Neuron (in vitro differentiated cells): ENCODE measurements around the gene ANKRD44.
"Not testable (repeated sequence)": the region's sequence is repeated elsewhere in the genome, so short reads cannot be mapped to it uniquely, and the experiment has no call there.

Experiments used
- H2AFZ ChIP-seq: one replicate; pipeline ENCODE4 v1.6.1; 2013; ENCODE audit warnings: low read depth, mild to moderate bottlenecking, inconsistent platforms, low read length, moderate library complexity
- H3K27me3 ChIP-seq: one replicate; pipeline ENCODE4 v1.6.1; 2013; ENCODE audit warnings: low read length; ENCODE audit not compliant: insufficient read depth
- H3K36me3 ChIP-seq: one replicate; pipeline ENCODE4 v1.6.1; 2013; ENCODE audit warnings: low read length; ENCODE audit not compliant: insufficient read depth
- H3K4me1 ChIP-seq: one replicate; pipeline ENCODE4 v1.6.1; 2013; ENCODE audit warnings: low read length; ENCODE audit not compliant: insufficient read depth
- H3K4me3 ChIP-seq: 2 replicates; pipeline ENCODE4 v1.5.1; 2013; ENCODE audit warnings: mild to moderate bottlenecking, low read length, moderate library complexity
- H3K9me3 ChIP-seq: one replicate; pipeline ENCODE4 v1.6.1; 2013; ENCODE audit warnings: low read length

Gene ANKRD44

GRCh38 chr2:197310271-197310985, at the start of gene ANKRD44:
ANKRD44 (minus strand) TSS chr2:197310780; CDS start chr2:197310604, 176 bp downstream.
- Histone ChIP-seq H3K4me1 (peaks cover 7% of the 10 kb centered on the region), H3K4me3 (peak within 1 kb of the TSS; percentile 56), H2AFZ (peak within 1 kb of the TSS; percentile 58), H3K9me3 (no peaks in the 10 kb centered on the region), H3K36me3 (no peaks in the 10 kb centered on the region), H3K27me3 (peaks cover 37% of the 10 kb centered on the region)

DNA sequence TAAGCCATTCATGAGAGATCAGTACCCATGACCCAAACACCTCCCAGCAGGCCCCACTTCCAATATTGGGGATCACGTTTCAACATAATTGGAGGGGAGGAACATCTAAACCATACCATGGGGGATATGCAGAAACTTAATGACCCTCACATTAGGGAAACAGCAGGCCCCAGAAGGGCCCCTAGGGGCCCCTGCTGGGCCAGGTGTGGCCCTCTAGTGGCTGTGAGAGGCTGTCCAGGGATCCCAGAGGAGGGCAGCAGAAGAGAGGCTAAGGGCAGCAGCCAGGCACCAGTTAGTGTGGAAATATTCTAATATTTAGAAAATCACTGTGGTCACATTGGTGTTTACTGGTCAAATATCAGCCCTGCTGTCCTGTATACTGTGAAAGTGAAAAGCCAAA, 49.3 kb upstream of the ANKRD44 start:
- H3K4me3 ChIP-seq: no peak overlapping the region
- H2AFZ ChIP-seq: no peak overlapping the region
- H3K9me3 ChIP-seq: no peaks in the 10 kb centered on the region
- no peaks in the 10 kb centered on the region for H3K36me3 ChIP-seq
- H3K27me3 ChIP-seq: peaks cover 2% of the 10 kb centered on the region
- no peaks in the 10 kb centered on the region for H3K4me1 ChIP-seq

GRCh38 chr2:197358931-197359330, 48.4 kb upstream of the ANKRD44 start:
- no peak overlapping the region for H2AFZ ChIP-seq
- H3K27me3 ChIP-seq: no peaks in the 10 kb centered on the region
- no peaks in the 10 kb centered on the region for H3K4me1 ChIP-seq
- no peaks in the 10 kb centered on the region for H3K9me3 ChIP-seq
- no peak overlapping the region for H3K4me3 ChIP-seq
- no peaks in the 10 kb centered on the region for H3K36me3 ChIP-seq

DNA sequence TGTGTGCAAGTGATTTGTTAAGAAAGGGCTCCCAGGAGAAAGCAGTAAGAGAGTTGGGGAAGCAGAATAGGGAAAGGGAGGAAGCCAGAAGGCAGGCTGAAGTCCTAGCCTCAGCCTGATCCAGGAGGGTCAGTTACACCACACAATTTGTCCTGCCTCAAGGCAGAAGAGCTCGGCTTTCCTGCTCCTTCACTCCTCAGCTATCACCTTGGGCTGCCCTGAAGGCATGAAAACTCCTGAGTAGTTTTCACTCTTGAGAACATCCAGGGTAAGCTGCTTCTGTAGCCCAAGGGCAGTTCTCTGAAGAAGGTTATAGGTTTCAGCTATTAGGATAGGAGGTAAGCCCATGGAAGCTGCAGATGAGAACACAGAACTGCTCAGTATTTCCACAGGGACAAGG, 47.4 kb upstream of the ANKRD44 start:
- no peaks in the 10 kb centered on the region for H3K27me3 ChIP-seq
- H3K36me3 ChIP-seq: no peaks in the 10 kb centered on the region
- no peaks in the 10 kb centered on the region for H3K4me1 ChIP-seq
- no peak overlapping the region for H3K4me3 ChIP-seq
- no peaks in the 10 kb centered on the region for H3K9me3 ChIP-seq
- no peak overlapping the region for H2AFZ ChIP-seq

DNA sequence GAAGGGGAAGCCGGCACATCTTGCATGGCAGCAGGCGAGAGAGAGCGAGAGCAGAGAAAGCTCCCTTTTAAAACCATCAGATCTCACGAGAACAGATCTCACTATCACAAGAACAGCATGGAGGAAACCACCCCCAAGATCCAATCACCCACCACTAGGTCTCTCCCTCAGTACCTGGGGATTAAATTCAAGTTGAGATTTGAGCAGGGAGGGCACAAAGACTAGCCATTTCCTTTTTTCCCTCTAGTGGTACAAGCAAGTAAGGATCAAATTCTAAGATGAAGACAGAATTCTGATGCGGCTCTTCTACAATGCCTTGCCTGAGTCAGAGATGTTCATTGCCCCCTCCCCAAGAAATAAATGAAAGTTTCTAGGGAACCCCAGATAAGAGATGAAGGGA, 45.6 kb upstream of the ANKRD44 start:
- Histone ChIP-seq H3K36me3 (no peaks in the 10 kb centered on the region), H3K4me3 (no peak overlapping the region), H3K4me1 (no peaks in the 10 kb centered on the region), H3K9me3 (no peaks in the 10 kb centered on the region), H2AFZ (no peak overlapping the region), H3K27me3 (no peaks in the 10 kb centered on the region)

DNA sequence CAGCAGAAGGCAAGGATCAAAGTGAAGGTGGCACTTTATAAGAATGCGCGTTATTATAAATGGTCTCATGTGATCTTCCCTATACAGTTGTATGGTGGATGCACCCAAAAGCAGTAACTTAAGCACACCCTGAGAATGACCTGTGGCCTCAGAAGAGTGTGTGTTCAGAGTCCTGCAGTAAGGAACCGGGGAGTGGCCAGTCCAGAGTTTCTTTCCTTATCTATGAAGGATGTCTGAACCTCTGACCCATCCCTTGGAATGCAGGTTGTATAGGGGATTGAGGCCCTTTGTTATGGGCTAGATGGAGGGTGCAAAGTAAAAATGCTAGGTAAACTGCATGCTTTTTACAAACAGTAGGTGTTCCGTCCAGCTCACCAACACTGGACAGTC, 43.6 kb upstream of the ANKRD44 start:
- Histone ChIP-seq H2AFZ (no peak overlapping the region), H3K4me3 (no peak overlapping the region), H3K27me3 (no peaks in the 10 kb centered on the region), H3K9me3 (no peaks in the 10 kb centered on the region), H3K4me1 (no peaks in the 10 kb centered on the region), H3K36me3 (no peaks in the 10 kb centered on the region)

DNA sequence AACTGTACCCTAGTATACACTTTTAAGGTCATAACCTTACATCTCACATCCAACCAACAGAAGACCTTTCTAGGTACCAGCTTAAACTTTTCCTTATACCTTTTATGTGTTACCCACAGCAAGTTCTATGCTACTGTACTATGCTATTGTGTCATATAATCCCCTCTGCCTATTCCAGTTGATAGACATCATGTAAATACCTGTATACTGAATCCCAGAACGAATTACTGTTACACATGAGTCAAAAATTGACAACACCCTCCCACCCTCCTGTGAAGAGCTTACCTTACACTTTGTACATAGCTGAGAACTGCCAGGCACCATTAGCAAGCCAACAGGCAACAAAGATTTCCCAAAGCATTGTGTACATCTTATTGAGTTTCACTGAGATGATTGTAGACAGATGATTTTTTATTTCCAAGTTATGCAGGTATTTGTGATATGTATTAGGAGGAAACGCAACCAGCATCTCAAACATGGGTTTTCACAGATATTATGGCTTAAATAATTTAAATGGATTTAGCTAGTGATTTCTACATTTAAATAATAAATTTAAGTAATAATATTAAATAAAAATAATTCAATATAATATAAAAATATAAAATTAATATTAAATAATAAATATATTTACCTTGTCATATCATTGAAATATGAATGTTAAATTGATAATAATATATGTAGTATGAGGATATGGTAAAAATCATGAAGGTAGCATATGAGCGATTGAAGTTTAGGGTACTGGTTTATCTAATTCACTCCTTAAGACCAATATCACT, 43.0 kb upstream of the ANKRD44 start:
- Histone ChIP-seq H3K9me3 (no peaks in the 10 kb centered on the region), H2AFZ (no peak overlapping the region), H3K4me3 (no peak overlapping the region), H3K4me1 (no peaks in the 10 kb centered on the region), H3K36me3 (no peaks in the 10 kb centered on the region), H3K27me3 (no peaks in the 10 kb centered on the region)

GRCh38 chr2:197349699-197350098, 39.1 kb upstream of the ANKRD44 start:
- Histone ChIP-seq H3K4me1 (no peaks in the 10 kb centered on the region), H3K36me3 (no peaks in the 10 kb centered on the region), H3K27me3 (peaks cover 5% of the 10 kb centered on the region), H3K9me3 (no peaks in the 10 kb centered on the region), H2AFZ (no peak overlapping the region), H3K4me3 (no peak overlapping the region)

GRCh38 chr2:197348721-197349360, 38.3 kb upstream of the ANKRD44 start:
- Histone ChIP-seq H3K4me1 (no peaks in the 10 kb centered on the region), H3K9me3 (no peaks in the 10 kb centered on the region), H3K27me3 (peaks cover 5% of the 10 kb centered on the region), H3K36me3 (no peaks in the 10 kb centered on the region), H2AFZ (no peak overlapping the region), H3K4me3 (no peak overlapping the region)

DNA sequence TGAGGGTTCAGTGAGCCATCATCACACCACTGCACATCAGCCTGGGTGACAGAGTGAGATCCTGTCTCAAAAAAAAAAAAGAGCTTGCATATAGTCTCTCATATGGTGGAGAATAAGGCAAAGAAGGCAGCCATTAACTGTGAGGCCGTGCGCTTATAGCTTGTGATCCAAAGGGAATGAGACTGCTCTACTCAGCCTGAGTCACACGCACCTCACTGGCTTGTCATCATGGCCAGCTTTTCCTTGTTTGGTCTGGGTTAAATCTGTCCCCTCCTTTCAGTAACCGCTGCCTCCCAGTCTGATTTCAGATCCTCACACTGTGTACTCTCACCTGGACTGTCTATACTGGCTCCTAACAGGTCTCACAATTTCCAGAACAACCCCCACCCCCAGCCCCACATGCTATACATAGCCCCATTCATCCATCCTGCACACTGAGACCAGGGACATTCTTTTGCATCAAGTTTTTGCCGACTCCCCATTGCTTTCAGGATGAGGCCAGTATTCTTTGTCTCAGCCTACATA, 35.3 kb upstream of the ANKRD44 start:
- H3K9me3 ChIP-seq: no peaks in the 10 kb centered on the region
- no peak overlapping the region for H3K4me3 ChIP-seq
- no peak overlapping the region for H2AFZ ChIP-seq
- H3K36me3 ChIP-seq: no peaks in the 10 kb centered on the region
- H3K4me1 ChIP-seq: no peaks in the 10 kb centered on the region
- H3K27me3 ChIP-seq: peaks cover 5% of the 10 kb centered on the region

DNA sequence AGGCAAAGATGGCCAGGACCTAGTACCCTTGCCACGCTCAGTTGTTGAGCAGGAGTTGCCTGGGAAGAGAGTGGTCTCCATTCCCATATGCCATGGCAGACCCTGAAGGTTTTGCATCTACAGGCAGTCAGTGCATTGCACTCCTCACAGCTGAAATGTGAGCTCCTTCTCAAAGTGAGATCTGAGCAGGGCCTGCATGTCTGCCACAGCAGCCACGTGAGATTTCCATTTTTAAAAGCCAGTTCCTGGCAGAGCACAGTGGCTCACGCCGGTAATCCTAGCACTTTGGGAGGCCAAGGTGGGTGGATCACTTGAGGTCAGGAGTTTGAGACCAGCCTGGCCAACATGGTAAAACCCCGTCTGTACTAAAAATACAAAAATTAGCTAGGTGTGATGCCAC, 33.4 kb upstream of the ANKRD44 start:
- H3K27me3 ChIP-seq, H3K36me3 ChIP-seq, H3K4me3 ChIP-seq, H3K9me3 ChIP-seq, H3K4me1 ChIP-seq, H2AFZ ChIP-seq: not testable (repeated sequence)

DNA sequence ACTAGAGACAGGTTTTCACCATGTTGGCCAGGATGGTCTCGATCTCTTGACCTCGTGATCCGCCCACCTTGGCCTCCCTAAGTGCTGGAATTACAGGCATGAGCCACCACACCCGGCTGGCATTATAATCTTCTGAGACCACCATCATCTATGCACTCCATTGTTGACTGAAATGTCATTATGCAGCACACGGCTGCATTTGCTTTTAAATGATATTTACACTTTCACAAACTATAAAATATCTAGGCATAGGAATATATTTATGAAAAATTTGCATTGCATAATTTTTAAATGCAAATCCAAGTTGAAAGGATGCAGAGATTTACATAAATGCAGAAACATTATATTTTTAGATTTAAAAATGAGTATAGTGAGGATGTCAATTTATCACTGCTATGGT, 30.0 kb upstream of the ANKRD44 start:
- H3K9me3 ChIP-seq: no peaks in the 10 kb centered on the region
- no peaks in the 10 kb centered on the region for H3K4me1 ChIP-seq
- H2AFZ ChIP-seq: no peak overlapping the region
- no peaks in the 10 kb centered on the region for H3K36me3 ChIP-seq
- H3K27me3 ChIP-seq: no peaks in the 10 kb centered on the region
- H3K4me3 ChIP-seq: no peak overlapping the region

- Histone ChIP-seq H3K36me3 (no peaks in the 10 kb centered on the region), H3K27me3 (no peaks in the 10 kb centered on the region), H3K4me3 (no peak overlapping the region), H3K4me1 (no peaks in the 10 kb centered on the region), H3K9me3 (no peaks in the 10 kb centered on the region), H2AFZ (no peak overlapping the region)
Observed at GRCh38 chr2:197339496-197340220, 29.1 kb upstream of the ANKRD44 start.
